NCI-H146 (cell line): ENCODE data around the gene ZSCAN29.
A peak's percentile ranks its signal among the peaks of the same experiment; 100 is the strongest.

Experiments used
- DNase-seq: peaks from one replicate; lab custom pipeline; 2025; lab: John Stamatoyannopoulos, UW

The ZSCAN29 gene

GRCh38 chr15:43347114-43347513 is 23.7 kb downstream of the ZSCAN29 start:
- no peak for DNase-seq

- DNase-seq = no peak
Measured at GRCh38 chr15:43346305-43346704, 24.5 kb downstream of the ZSCAN29 start.

GRCh38 chr15:43330780-43331087 is 40.1 kb downstream of the ZSCAN29 start:
- no peak for DNase-seq

- peak; percentile 86 for DNase-seq
Measured at GRCh38 chr15:43329960-43330779, 40.7 kb downstream of the ZSCAN29 start, which contains the start of gene LCMT2. Gene LCMT2 (minus strand): TSS chr15:43330573. CDS start chr15:43330489, 84 bp downstream.

- peak; percentile 67 for DNase-seq
Measured at GRCh38 chr15:43329217-43329959, 41.5 kb downstream of the ZSCAN29 start.

- DNase-seq = peak; percentile 13
Measured at GRCh38 chr15:43325039-43325684, 45.7 kb downstream of the ZSCAN29 start.

GRCh38 chr15:43318990-43319771 is 51.7 kb downstream of the ZSCAN29 start:
- no peak for DNase-seq

- peak; percentile 61 for DNase-seq
Measured at GRCh38 chr15:43317566-43318184, 53.2 kb downstream of the ZSCAN29 start.

- no peak for DNase-seq
Measured at GRCh38 chr15:43316971-43317346, 53.9 kb downstream of the ZSCAN29 start.

GRCh38 chr15:43316016-43316970 is 54.5 kb downstream of the ZSCAN29 start:
- no peak for DNase-seq

- no peak for DNase-seq
Measured at GRCh38 chr15:43314171-43314570, 56.7 kb downstream of the ZSCAN29 start.

- DNase-seq = no peak
Measured at GRCh38 chr15:43312378-43312777, 58.5 kb downstream of the ZSCAN29 start.
